Gastrocnemius medialis (tissue), 4 donors: Measurements from ENCODE around the gene ECE2. TPM values are rescaled to one million over a fixed set of nuclear protein-coding genes. Genes with fewer than 3 reads are reported as not detected.

Experiments
- ATAC-seq, 2 donors: fragments of 150-250 bp; one replicate each; pipeline ENCODE4 v1.9.1; 2016
- DNase-seq, 2 donors: peaks; one replicate each; pipeline ENCODE4 v3.0.0-alpha.2; 2019
- H3K27ac ChIP-seq, 4 donors: fragments of 200-600 bp; sonication (generic); 1 replicate in 1 of 4; 2 replicates in 3 of 4; pipeline ENCODE4 v1.5.1; 2016 to 2018; ENCODE audit warnings: mild to moderate bottlenecking in 2 of 4, moderate library complexity in 1 of 4
- H3K27me3 ChIP-seq, 3 donors: fragments of 200-600 bp; sonication (generic) in 2 of 3; 1 replicate in 1 of 3; 2 replicates in 2 of 3; pipeline versions ENCODE4 v1.5.1 to v1.6.0; 2016 to 2019; ENCODE audit warnings: mild to moderate bottlenecking in 1 of 3, moderate library complexity in 1 of 3
- H3K36me3 ChIP-seq, 2 donors: fragments of 200-600 bp; sonication (generic) in 1 of 2; one replicate each; pipeline ENCODE4 v1.5.1; 2017 to 2018
- H3K4me1 ChIP-seq, 2 donors: fragments of 200-600 bp; sonication (generic) in 1 of 2; one replicate each; pipeline ENCODE4 v1.5.1; 2016 to 2017; ENCODE audit warnings: mild to moderate bottlenecking in 2 of 2
- H3K4me3 ChIP-seq, 4 donors: fragments of 200-600 bp; sonication (generic) in 3 of 4; 1 replicate in 1 of 4; 2 replicates in 3 of 4; pipeline ENCODE4 v1.5.1; 2016 to 2019; ENCODE audit warnings: mild to moderate bottlenecking in 2 of 4
- H3K9me3 ChIP-seq, 3 donors: fragments of 200-600 bp; sonication (generic) in 2 of 3; 1 replicate in 1 of 3; 2 replicates in 2 of 3; pipeline ENCODE4 v1.5.1; 2016 to 2019
- POLR2A ChIP-seq, 2 donors: fragments of 450-650 bp; IDR thresholded peaks; one replicate each; pipeline ENCODE4 v1.6.1; 2017; ENCODE audit warnings: antibody characterized with exemption in 2 of 2, mild to moderate bottlenecking in 2 of 2, moderate library complexity in 2 of 2
- in situ Hi-C, 4 donors: fragments of 200-750 bp; cut with MboI; loops; one replicate each; pipeline versions ENCODE4 v1.15.0 to v1.8.0; 2017; ENCODE audit warnings: low sequenced_read_pairs in 4 of 4
- intact Hi-C: fragments of 100-400 bp; cut with DNase I; formaldehyde crosslinking; loops from one replicate; pipeline ENCODE4 v1.15.1; 2023; ENCODE audit warnings: low total_unique reads
- total RNA-seq, 4 donors: library from RNA; depleted of rRNA; stranded (reverse); fragments of >200 nt; gene quantifications; one replicate each; pipeline versions ENCODE4 v1.1.0 to v1.2.3, GENCODE V29; 2016
- TF ChIP-seq, protein P1 (sequence below), 5 experiments: fragments of 450-650 bp in 3 of 5; fragments of 200-600 bp in 2 of 5; sonication (generic) in 2 of 5; IDR thresholded peaks in 4 of 5; conservative IDR thresholded peaks in 1 of 5; 1 replicate in 4 of 5; 2 replicates in 1 of 5; pipeline ENCODE4 v1.5.1; 2016 to 2019; ENCODE audit warnings: antibody characterized with exemption in 5 of 5, mild to moderate bottlenecking in 3 of 5, moderate library complexity in 3 of 5

ECE2 gene
- total RNA-seq, 4 donors from 2014 or later, result not detected

DNA sequence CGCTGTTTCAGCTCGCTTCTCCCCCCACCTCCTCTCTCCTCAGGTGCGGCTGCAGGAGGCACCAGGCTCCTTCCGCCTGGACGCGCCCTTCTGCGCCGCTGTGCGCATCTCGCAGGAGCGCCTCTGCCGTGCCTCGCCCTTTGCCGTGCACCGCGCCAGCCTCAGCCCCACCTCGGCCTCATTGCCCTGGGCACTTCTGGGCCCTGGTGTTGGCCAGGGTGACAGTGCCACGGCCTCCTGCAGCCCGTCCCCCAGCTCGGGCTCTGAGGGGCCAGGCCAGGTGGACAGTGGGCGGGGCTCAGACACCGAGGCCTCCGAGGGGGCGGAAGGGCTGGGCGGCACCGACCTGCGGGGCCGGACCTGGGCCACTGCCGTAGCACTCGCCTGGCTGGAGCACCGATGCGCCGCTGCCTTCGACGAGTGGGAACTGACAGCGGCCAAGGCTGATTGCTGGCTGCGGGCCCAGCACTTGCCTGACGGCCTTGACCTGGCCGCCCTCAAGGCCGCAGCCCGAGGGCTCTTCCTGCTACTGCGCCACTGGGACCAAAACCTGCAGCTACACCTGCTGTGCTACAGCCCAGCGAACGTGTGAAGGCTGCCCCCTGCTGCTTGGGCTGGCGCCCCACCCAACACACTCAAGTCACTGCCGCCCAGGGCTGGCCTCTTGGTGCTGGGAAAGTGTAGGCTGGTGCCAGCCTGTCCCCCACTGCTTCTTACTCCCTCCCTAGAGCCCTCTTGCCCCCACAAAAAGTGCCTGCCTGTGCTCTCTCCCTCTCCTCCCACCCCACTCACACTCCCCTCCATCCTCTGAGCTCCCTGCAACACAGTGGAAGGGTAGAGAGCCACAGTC lies 34.1 kb upstream of the ECE2 start:
- H3K27ac ChIP-seq, result no peak overlapping the region
- no peaks in the 10 kb centered on the region for H3K9me3 ChIP-seq
- H3K36me3 ChIP-seq, result peaks cover 0 to 40% of the 10 kb centered on the region in 2 donors
- peak in 1 of 2 donors; percentile 57 for ATAC-seq
- intact Hi-C loops (no loop called here), in situ Hi-C loops (loop anchor here in 2 of 4 donors (10.0 to 25.0 kb wide), 3 partner anchors 97 to 354 kb away; partner anchors contain the start of genes EIF2B5 (in 1 of the 2) and PARL (in 1 of the 2))
- DNase-seq, result peak in 1 of 2 donors; percentile 34
- H3K27me3 ChIP-seq, result no peaks in the 10 kb centered on the region
- H3K4me3 ChIP-seq, result no peak overlapping the region
- no peak for TF ChIP-seq POLR2A (IDR thresholded peaks at IDR 0.05)
- TF ChIP-seq, protein P1, sequence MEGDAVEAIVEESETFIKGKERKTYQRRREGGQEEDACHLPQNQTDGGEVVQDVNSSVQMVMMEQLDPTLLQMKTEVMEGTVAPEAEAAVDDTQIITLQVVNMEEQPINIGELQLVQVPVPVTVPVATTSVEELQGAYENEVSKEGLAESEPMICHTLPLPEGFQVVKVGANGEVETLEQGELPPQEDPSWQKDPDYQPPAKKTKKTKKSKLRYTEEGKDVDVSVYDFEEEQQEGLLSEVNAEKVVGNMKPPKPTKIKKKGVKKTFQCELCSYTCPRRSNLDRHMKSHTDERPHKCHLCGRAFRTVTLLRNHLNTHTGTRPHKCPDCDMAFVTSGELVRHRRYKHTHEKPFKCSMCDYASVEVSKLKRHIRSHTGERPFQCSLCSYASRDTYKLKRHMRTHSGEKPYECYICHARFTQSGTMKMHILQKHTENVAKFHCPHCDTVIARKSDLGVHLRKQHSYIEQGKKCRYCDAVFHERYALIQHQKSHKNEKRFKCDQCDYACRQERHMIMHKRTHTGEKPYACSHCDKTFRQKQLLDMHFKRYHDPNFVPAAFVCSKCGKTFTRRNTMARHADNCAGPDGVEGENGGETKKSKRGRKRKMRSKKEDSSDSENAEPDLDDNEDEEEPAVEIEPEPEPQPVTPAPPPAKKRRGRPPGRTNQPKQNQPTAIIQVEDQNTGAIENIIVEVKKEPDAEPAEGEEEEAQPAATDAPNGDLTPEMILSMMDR (IDR thresholded peaks at IDR 0.05 in 4 of 5, conservative IDR thresholded peaks at IDR 0.05 in 1 of 5), result peak in 2 of 5 experiments; percentile 38 to 55
- H3K4me1 ChIP-seq, result no peaks in the 10 kb centered on the region

DNA sequence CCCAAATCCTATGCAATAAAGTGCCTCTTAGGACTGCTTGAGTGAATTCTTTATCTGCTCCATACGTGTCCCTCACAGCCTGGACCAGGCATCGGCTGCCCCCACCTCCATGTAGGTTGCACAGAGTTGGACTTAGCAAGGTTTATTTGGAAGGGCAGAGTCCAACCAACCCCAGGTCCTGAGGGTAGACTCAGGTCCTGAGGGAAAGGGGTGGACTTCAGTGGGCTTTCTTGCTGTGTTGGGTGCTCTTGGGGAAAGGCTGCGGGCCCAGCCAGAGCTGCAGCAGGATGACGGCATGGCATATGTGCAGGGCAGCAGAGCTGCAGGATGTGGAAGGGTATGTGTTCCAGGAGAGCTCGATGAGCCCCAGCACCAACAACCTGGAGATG lies 33.5 kb upstream of the ECE2 start:
- in situ Hi-C loops (loop anchor here in 2 of 4 donors (10.0 to 25.0 kb wide), 3 partner anchors 97 to 355 kb away; partner anchors contain the start of genes EIF2B5 (in 1 of the 2) and PARL (in 1 of the 2)), intact Hi-C loops (no loop called here)
- Histone ChIP-seq H3K4me3 (no peak overlapping the region), H3K27me3 (no peaks in the 10 kb centered on the region), H3K27ac (no peak overlapping the region), H3K4me1 (peaks cover 3 to 4% of the 10 kb centered on the region in 2 donors), H3K9me3 (no peaks in the 10 kb centered on the region), H3K36me3 (peaks cover 0 to 40% of the 10 kb centered on the region in 2 donors)
- DNase-seq (no peak), ATAC-seq (no peak)
- TF ChIP-seq, protein P1 (IDR thresholded peaks at IDR 0.05 in 4 of 5, conservative IDR thresholded peaks at IDR 0.05 in 1 of 5), result no peak
- TF ChIP-seq POLR2A (IDR thresholded peaks at IDR 0.05), result no peak

DNA sequence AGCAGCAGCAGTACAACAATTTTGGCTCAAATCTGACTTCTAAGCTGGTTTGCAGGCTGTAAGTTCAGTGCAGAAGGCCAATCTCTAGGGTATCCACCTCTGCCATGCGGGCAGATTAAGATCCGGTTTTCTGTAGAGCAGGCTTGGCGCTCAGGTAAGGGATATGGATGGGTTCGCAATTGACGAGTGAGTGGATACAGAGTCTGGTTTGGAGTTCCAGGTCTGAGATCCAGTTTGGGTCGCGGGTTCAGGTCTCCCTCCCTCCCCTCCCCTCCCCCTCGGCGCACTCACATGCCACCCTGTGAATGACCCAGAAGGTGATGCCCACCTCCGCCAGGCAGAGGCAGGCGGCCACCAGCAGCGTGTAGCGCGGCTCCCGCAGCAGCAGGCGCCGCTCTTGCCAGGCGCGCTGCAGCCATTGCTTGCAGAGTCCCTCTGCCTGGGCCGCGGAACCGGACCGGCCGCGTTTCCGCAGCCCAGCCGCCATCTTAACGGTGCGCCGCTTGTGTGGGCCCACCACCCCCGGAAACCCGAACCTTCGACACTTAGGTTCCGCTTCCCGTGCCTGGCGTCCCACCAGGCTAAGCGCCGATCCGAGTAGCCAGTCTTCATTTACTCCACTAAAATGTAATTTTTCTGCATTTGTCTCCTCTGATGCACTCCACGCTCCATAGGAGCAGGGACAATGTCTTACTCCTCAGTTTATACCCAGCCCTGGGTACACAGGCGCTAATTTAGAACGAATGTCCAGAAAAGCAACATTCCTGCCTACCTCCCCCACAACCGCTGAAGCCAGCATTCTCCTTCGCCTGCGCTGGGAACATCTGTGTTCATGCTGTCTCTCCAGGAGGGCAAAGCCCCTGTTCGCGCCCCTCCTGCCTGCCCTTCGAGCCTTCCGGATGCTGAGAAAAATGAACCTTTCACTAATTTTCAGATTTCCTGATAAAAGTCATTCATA lies 27.1 kb upstream of the ECE2 start, which contains the start of gene ALG3:
Gene ALG3, minus strand, starts transcription at position 509 of the 958 bp plus-strand sequence. Its CDS starts 22 bp downstream, at position 487.
- DNase-seq (peak; percentile 66 to 76), ATAC-seq (peak; percentile 79)
- H3K4me3 ChIP-seq, result peak within 1 kb of the TSS; percentile 85 to 95 (median 90)
- no peaks in the 10 kb centered on the region for H3K27me3 ChIP-seq
- H3K4me1 ChIP-seq, result peaks cover 17 to 20% of the 10 kb centered on the region in 2 donors
- TF ChIP-seq, protein P1 (IDR thresholded peaks at IDR 0.05 in 4 of 5, conservative IDR thresholded peaks at IDR 0.05 in 1 of 5), result peak in 1 of 5 experiments; percentile 19
- TF ChIP-seq POLR2A (IDR thresholded peaks at IDR 0.05), result peak in 1 of 2 donors; percentile 50
- peak within 1 kb of the TSS; percentile 91 to 95 (median 94) for H3K27ac ChIP-seq
- H3K9me3 ChIP-seq, result no peaks in the 10 kb centered on the region
- intact Hi-C loops (loop anchor here (1.0 to 5.0 kb wide), 11 partner anchors 50 to 364 kb away; partner anchors contain the start of genes ABCC5, ABCF3, AP2M1 and DVL3), in situ Hi-C loops (loop anchor here in 2 of 4 donors (10.0 to 25.0 kb wide), 3 partner anchors 104 to 361 kb away; partner anchors contain the start of genes EIF2B5 (in 1 of the 2) and PARL (in 1 of the 2))
- peaks cover 0 to 24% of the 10 kb centered on the region in 2 donors for H3K36me3 ChIP-seq
